Measurements from ENCODE around the gene AARSD1. TPM values are rescaled to one million over a fixed set of nuclear protein-coding genes. Genes with fewer than 3 reads are reported as not detected.
A peak's percentile ranks its signal among the peaks of the same experiment; 100 is the strongest.
"Not testable (repeated sequence)": the region's sequence is repeated elsewhere in the genome, so short reads cannot be mapped to it uniquely, and the experiment has no call there.

AARSD1 gene
- total RNA-seq, 6 donors from 2014 or later: 10.9 to 70.2 (median 23.6) TPM

DNA sequence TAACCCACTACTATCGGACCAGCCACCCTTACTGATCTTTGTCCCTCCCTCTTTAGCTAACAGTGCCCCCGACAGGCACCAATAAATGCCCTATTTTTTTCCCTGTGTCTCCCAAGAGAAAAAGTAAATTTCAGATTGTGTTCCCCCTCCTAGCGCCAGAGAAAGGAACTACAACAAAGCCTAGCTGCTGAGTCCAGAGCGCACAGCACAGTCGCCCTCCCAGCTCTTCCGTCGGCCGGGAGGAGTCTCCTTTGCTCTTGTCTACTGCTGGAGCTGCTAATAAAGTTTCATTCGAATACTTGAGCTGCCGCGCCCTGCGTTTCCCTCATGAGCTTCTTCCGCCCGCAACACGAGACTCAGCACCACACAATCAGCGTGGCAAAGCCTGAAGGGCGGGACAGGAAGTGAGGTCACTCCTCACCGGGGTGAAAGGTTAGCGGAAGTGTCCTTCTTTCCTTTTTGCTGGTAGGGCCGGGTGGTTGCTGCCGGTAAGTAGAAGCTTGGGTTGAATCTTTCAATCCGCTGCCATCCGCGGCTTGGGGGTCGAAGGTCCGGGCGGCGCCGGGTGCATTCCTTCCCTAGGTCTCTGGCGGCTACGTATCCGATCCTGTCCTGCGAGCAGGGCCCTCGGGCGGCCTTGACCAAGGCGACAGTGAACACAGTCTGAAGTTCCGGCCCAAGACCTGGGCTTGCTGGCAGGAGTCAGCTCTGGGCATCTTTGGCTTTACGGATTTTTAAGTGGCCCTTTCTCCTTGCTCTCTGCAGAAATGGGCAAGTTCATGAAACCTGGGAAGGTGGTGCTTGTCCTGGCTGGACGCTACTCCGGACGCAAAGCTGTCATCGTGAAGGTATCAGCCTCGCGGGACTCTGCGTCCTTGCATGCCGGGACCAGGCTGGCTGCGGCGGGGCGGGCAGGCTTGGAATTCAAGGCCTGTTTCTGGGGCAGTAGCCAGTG, 34.0 kb upstream of the AARSD1 start, which contains the start of gene RPL27:
Gene RPL27, plus strand, starts transcription at position 436 of the 955 bp plus-strand sequence. Its CDS starts 332 bp downstream, at position 768.
- DNase-seq (peak; percentile 91 to 99), ATAC-seq (ENCODE audit: low FRiP score in 2 of 2) (peak; percentile 98)
- no peaks in the 10 kb centered on the region for H3K9me3 ChIP-seq
- H3K27ac ChIP-seq: peak within 1 kb of the TSS; percentile 92 to 96 (median 94)
- H3K27me3 ChIP-seq: no peaks in the 10 kb centered on the region
- WGBS, 2 donors: 0% methylated on average over 22 to 48 of the region's 49 CpGs
- TF ChIP-seq EP300 (IDR thresholded peaks at IDR 0.05): peak in 2 of 4 donors; percentile 7 to 79
- TF ChIP-seq, protein P1, sequence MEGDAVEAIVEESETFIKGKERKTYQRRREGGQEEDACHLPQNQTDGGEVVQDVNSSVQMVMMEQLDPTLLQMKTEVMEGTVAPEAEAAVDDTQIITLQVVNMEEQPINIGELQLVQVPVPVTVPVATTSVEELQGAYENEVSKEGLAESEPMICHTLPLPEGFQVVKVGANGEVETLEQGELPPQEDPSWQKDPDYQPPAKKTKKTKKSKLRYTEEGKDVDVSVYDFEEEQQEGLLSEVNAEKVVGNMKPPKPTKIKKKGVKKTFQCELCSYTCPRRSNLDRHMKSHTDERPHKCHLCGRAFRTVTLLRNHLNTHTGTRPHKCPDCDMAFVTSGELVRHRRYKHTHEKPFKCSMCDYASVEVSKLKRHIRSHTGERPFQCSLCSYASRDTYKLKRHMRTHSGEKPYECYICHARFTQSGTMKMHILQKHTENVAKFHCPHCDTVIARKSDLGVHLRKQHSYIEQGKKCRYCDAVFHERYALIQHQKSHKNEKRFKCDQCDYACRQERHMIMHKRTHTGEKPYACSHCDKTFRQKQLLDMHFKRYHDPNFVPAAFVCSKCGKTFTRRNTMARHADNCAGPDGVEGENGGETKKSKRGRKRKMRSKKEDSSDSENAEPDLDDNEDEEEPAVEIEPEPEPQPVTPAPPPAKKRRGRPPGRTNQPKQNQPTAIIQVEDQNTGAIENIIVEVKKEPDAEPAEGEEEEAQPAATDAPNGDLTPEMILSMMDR (IDR thresholded peaks at IDR 0.05): peak; percentile 93 to 95 (median 95)
- peak; percentile 67 to 90 (median 80) for TF ChIP-seq POLR2A (IDR thresholded peaks at IDR 0.05)
- peak; percentile 93 to 98 for TF ChIP-seq POLR2AphosphoS5 (IDR thresholded peaks at IDR 0.05)
- H3K4me3 ChIP-seq: peak within 1 kb of the TSS; percentile 57 to 92 (median 74)
- peaks cover 24 to 41% (median 31%) of the 10 kb centered on the region in 4 donors for H3K4me1 ChIP-seq
- peaks cover 21 to 49% (median 38%) of the 10 kb centered on the region in 4 donors for H3K36me3 ChIP-seq

DNA sequence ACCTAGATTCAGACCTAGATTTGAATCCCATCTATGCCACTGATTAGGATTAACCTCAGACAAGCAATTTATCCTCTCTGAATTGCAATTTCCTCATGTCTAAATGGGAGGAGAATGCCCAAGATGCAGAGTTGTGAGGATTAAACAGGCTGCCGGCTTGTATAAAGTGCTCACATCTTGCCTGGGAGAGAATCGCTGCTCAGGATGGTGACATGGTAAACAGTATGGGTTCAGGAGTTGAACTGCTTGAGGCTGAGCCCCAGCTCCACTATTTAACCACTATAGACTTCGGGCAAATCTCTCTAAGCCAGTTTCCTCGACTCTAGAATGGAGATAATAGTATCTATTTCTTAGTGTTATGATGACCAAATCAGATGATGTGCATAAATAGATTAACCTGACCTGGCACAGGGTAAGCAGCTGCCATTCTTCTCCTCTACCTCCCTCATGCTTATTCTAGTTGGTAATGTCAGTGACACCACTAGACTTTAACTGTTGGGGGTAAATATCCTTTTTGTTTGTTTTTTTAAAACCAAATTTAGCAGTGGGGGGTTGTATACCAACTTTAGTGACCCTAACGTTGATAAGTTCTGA, 33.2 kb upstream of the AARSD1 start:
- ATAC-seq (ENCODE audit: low FRiP score in 2 of 2): no peak

DNA sequence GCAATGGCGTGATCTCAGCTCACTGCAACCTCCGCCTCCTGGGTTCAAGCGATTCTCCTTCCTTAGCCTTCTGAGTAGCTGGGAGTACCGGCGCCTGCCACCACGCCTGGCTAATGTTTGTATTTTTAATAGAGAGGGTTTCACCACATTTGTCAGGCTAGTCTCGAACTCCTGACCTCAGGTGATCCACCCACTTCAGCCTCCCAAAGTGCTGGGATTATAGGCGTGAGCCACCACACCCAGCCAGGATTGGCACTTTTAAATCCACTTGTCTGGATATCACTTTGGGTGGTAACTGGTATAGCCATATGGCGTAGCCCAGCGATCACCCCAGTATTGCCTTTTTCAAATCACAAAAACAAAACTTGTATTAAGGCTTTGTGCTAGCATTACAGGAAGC, 29.7 kb upstream of the AARSD1 start:
- not testable (repeated sequence) for H3K4me3 ChIP-seq; H3K9me3 ChIP-seq; DNase-seq; H3K27ac ChIP-seq; ATAC-seq (ENCODE audit: low FRiP score in 2 of 2); H3K27me3 ChIP-seq
- Histone ChIP-seq H3K36me3 (peaks cover 28 to 51% (median 43%) of the 10 kb centered on the region in 4 donors), H3K4me1 (peaks cover 7 to 11% (median 10%) of the 10 kb centered on the region in 4 donors)
- whole genome bisulfite sequencing, 2 donors: 81% methylated on average over 10 of the region's 10 CpGs

More for the DNA sequence above, 33.2 kb upstream of the AARSD1 start:
- WGBS, 2 donors: 15 to 31% methylated on average over 5 of the region's 5 CpGs
- peak overlapping the region; percentile 78 to 96 (median 94) for H3K27ac ChIP-seq
- peaks cover 16 to 49% (median 38%) of the 10 kb centered on the region in 4 donors for H3K36me3 ChIP-seq
- peaks cover 24 to 41% (median 31%) of the 10 kb centered on the region in 4 donors for H3K4me1 ChIP-seq
- H3K9me3 ChIP-seq: no peaks in the 10 kb centered on the region
- peak overlapping the region in 3 of 4 donors; percentile 57 to 92 (median 84) for H3K4me3 ChIP-seq
- DNase-seq: no peak
- TF ChIP-seq EP300 (IDR thresholded peaks at IDR 0.05) (no peak), POLR2AphosphoS5 (IDR thresholded peaks at IDR 0.05) (no peak), POLR2A (IDR thresholded peaks at IDR 0.05) (no peak)
- TF ChIP-seq, protein P1 (IDR thresholded peaks at IDR 0.05): no peak
- H3K27me3 ChIP-seq: no peaks in the 10 kb centered on the region

DNA sequence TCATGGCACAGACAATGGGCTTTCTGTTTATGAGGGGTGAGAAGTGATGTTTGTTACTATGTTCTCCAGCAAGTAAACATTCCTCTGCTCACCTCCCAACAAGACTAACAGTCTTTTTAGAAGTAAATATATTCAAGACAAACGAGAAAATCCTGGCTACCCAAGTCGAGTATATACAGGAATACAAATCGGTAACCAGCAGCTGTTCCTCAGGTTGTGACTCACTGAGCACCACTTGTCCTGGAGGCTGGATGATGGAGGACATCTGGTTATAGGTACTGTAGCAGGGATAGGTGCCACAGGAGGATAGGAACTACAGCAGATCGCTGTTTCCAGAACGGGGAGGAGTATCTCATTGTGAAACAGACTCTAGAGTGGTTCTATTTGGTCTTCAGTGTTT, 28.6 kb upstream of the AARSD1 start:
- no peaks in the 10 kb centered on the region for H3K9me3 ChIP-seq
- no peaks in the 10 kb centered on the region for H3K27me3 ChIP-seq
- H3K36me3 ChIP-seq: peaks cover 35 to 61% (median 53%) of the 10 kb centered on the region in 4 donors
- DNase-seq: no peak
- H3K27ac ChIP-seq: no peak overlapping the region
- no peak overlapping the region for H3K4me3 ChIP-seq
- WGBS, 2 donors: 77 to 85% methylated on average over 5 of the region's 5 CpGs
- ATAC-seq (ENCODE audit: low FRiP score in 2 of 2): no peak
- TF ChIP-seq EP300 (IDR thresholded peaks at IDR 0.05) (no peak), POLR2A (IDR thresholded peaks at IDR 0.05) (no peak), POLR2AphosphoS5 (IDR thresholded peaks at IDR 0.05) (no peak)
- TF ChIP-seq, protein P1 (IDR thresholded peaks at IDR 0.05): no peak
- peaks cover 7 to 9% (median 8%) of the 10 kb centered on the region in 4 donors for H3K4me1 ChIP-seq

DNA sequence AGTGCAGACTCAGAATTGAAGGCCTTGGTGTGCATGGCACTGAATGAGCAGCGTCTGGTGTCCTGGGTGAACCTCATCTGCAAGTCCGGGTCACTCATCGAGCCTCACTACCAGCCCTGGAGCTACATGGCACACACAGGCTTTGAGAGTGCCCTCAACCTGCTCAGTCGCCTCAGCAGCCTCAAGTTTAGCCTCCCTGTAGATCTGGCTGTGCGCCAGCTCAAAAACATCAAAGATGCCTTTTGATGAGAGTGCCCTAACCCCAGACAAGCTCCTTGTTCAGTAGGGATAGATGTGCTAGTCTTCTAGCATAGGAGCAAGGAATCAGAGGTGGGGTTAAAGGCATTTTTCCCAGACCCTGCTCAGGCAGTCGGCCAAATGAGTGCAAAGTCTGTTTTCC, 27.2 kb upstream of the AARSD1 start:
- Histone ChIP-seq H3K4me1 (peaks cover 0 to 2% (median 0%) of the 10 kb centered on the region in 4 donors), H3K27me3 (no peaks in the 10 kb centered on the region), H3K9me3 (no peaks in the 10 kb centered on the region), H3K27ac (no peak overlapping the region), H3K36me3 (peaks cover 44 to 75% (median 66%) of the 10 kb centered on the region in 4 donors), H3K4me3 (no peak overlapping the region)
- 97 to 100% methylated on average over 5 to 6 of the region's 6 CpGs for WGBS, 2 donors
- TF ChIP-seq POLR2A (IDR thresholded peaks at IDR 0.05) (no peak), POLR2AphosphoS5 (IDR thresholded peaks at IDR 0.05) (no peak), EP300 (IDR thresholded peaks at IDR 0.05) (no peak)
- TF ChIP-seq, protein P1 (IDR thresholded peaks at IDR 0.05): no peak
- ATAC-seq (ENCODE audit: low FRiP score in 2 of 2) (no peak), DNase-seq (no peak)

All from upper lobe of left lung (tissue), 6 donors.